WTC11 (cell line): ENCODE results near the gene SNAPC4.

ENCODE experiments used
- ESRRA ChIP-seq: sonication (generic); formaldehyde crosslinking; IDR thresholded peaks from 2 replicates; pipeline ENCODE4 v1.8.1; 2022; ENCODE audit warnings: mild to moderate bottlenecking, missing genetic modification reagents, borderline replicate concordance
- FOXP1 ChIP-seq: sonication (generic); formaldehyde crosslinking; IDR thresholded peaks from 2 replicates; pipeline ENCODE4 v1.8.0; 2022; ENCODE audit warnings: missing genetic modification reagents, mild to moderate bottlenecking, moderate library complexity, borderline replicate concordance
- PREB ChIP-seq: sonication (generic); formaldehyde crosslinking; IDR thresholded peaks from 2 replicates; pipeline ENCODE4 v1.8.1; 2022; ENCODE audit warnings: mild to moderate bottlenecking, missing genetic modification reagents, moderate library complexity, borderline replicate concordance
- SP1 ChIP-seq: sonication (generic); formaldehyde crosslinking; conservative IDR thresholded peaks from 2 replicates; pipeline ENCODE4 v1.8.1; 2022; ENCODE audit warnings: missing genetic modification reagents
- STAT6 ChIP-seq: sonication (generic); formaldehyde crosslinking; conservative IDR thresholded peaks from 2 replicates; pipeline ENCODE4 v1.8.1; 2023; ENCODE audit warnings: mild to moderate bottlenecking, low read depth, missing genetic modification reagents, moderate library complexity
- ZBTB21 ChIP-seq: sonication (generic); formaldehyde crosslinking; IDR thresholded peaks from 2 replicates; pipeline ENCODE4 v1.8.1; 2023; ENCODE audit warnings: mild to moderate bottlenecking, missing genetic modification reagents, borderline replicate concordance
- TF ChIP-seq, protein P1 (sequence below): fragments of 200-600 bp; IDR thresholded peaks from 2 replicates; pipeline ENCODE4 v1.8.0; 2022; ENCODE audit warnings: antibody characterized with exemption
- TF ChIP-seq, protein P2 (sequence below): sonication (generic); formaldehyde crosslinking; conservative IDR thresholded peaks from 2 replicates; pipeline ENCODE4 v1.8.1; 2022; ENCODE audit warnings: mild to moderate bottlenecking, missing genetic modification reagents
- TF ChIP-seq, protein P3 (sequence below): sonication (generic); formaldehyde crosslinking; IDR thresholded peaks from 2 replicates; pipeline ENCODE4 v1.8.0; 2022; ENCODE audit warnings: mild to moderate bottlenecking, missing genetic modification reagents

GRCh38 chr9:136365775-136366222, 34.2 kb downstream of the SNAPC4 start:
- TF ChIP-seq, protein P1, sequence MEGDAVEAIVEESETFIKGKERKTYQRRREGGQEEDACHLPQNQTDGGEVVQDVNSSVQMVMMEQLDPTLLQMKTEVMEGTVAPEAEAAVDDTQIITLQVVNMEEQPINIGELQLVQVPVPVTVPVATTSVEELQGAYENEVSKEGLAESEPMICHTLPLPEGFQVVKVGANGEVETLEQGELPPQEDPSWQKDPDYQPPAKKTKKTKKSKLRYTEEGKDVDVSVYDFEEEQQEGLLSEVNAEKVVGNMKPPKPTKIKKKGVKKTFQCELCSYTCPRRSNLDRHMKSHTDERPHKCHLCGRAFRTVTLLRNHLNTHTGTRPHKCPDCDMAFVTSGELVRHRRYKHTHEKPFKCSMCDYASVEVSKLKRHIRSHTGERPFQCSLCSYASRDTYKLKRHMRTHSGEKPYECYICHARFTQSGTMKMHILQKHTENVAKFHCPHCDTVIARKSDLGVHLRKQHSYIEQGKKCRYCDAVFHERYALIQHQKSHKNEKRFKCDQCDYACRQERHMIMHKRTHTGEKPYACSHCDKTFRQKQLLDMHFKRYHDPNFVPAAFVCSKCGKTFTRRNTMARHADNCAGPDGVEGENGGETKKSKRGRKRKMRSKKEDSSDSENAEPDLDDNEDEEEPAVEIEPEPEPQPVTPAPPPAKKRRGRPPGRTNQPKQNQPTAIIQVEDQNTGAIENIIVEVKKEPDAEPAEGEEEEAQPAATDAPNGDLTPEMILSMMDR = no peak
- TF ChIP-seq SP1 (CRISPR knock-in tag) = no peak
- TF ChIP-seq ZBTB21 = no peak
- TF ChIP-seq, protein P2, sequence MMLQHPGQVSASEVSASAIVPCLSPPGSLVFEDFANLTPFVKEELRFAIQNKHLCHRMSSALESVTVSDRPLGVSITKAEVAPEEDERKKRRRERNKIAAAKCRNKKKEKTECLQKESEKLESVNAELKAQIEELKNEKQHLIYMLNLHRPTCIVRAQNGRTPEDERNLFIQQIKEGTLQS (CRISPR knock-in tag) = no peak
- TF ChIP-seq PREB = no peak
- no peak for TF ChIP-seq FOXP1
- TF ChIP-seq, protein P3, sequence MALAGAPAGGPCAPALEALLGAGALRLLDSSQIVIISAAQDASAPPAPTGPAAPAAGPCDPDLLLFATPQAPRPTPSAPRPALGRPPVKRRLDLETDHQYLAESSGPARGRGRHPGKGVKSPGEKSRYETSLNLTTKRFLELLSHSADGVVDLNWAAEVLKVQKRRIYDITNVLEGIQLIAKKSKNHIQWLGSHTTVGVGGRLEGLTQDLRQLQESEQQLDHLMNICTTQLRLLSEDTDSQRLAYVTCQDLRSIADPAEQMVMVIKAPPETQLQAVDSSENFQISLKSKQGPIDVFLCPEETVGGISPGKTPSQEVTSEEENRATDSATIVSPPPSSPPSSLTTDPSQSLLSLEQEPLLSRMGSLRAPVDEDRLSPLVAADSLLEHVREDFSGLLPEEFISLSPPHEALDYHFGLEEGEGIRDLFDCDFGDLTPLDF (CRISPR knock-in tag) = no peak
- no peak for TF ChIP-seq STAT6
- no peak for TF ChIP-seq ESRRA
